ENCODE data around the gene PCYT1A.
"Not testable (repeated sequence)": the region's sequence is repeated elsewhere in the genome, so short reads cannot be mapped to it uniquely, and the experiment has no call there.

Gene PCYT1A

DNA sequence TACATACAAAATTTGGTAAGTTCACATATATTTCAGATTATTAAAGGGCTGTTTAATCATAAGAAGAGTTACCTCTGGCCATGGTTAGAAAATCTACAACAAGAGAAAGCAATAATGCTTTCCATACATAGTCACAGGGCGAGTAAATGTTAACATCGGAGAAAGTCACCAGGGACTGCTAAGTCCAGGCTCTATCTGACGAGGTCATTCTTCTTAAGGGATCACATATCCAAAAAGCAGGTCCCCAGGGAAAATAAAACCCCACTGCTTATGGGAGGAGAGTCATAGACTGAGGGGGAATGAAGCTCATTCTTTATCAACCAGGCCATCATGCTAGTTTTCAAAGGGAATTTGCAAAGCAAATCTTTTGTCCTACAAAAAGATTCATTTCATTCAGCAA is 3.1 kb downstream of the PCYT1A start:
- no peak for DNase-seq

DNA sequence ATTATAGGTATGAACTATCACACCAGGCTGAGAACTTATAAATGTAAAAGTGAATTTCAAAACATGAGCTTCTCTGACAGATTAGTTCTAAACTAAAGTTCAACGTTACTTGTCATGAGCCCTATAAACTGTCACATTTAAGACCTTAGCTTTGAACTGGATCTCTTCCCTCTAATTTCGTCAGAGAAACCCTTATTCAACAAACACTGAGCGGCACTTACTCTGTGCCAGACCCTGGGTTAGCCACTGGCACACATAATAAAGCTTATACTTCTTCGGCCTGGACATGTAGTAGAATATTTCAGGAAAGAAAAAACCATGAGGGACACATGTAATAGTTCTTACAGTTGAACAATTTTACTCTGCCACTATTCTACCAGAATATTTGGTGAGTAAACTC is 5.6 kb downstream of the PCYT1A start:
- DNase-seq, result no peak

DNA sequence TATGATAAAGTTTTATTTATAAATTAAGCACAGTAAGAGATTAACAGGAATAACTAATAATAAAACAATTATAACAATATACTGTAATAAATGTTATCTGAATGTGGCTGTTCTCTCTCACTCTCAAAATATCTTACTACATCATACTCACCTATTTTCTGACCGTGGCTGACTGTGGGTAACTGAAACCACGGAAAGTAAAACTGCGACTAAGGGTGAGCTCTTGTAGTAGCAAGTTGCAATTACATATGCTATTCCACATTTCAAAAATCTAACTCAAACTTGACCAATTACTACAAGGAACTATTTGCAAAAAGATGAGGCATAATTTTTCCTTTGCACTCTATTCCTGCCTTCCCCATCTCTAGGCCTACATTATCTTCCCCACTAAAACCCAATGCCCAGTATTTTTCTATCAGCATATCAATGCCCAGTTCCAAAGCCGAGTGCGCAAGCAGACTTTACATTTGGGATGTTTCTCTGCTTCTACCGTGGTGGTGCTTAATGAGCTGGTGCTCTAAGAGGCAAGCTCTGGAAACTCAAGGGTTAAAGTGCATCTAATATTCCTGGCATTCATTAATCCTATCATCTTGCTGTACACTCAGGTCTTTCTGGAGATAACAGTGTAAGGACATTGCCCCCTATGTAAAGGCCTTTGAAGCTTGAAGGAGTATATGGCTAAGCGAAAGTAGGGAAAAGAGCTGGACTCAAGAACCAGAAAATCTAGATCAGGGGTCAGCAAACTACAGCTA is 6.7 kb downstream of the PCYT1A start:
- no peak for DNase-seq

DNA sequence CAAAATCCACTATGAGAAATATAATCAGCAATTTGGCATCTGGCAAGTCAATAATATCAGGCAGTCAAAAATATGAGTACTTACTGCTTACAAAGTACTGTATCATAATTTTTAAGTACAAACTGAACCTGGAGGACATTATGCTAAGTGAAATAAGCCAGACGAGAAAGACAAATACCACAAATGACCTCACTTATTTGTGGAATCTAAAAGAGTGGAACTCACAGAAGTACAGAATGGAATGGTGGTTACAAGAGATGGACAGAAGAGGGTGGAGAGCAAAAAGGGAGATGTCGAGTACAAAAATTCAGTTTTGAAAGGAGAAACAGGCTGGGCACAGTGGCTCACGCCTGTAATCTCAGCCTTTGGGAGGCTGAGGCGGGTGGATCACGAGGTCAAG is 12.4 kb downstream of the PCYT1A start:
- no peak for DNase-seq

DNA sequence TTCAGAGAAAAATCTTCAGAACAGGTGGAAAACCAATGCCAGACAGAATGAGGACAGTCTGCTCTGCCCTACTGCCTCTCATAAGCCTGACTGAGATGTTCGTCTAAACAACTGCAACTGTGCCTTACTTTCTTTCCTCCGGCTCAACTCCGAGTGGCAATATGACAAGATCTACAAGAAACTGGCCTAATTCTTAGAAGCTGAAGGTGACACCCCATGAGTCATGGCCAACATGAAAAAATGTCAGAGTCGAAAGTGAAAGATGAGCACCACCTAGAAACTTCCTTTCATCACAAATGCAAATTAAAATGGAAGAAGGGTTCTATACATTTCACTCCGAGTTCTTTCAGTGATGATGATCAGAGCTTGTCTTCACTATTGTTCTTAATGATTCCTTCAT is 12.9 kb downstream of the PCYT1A start:
- no peak for DNase-seq

DNA sequence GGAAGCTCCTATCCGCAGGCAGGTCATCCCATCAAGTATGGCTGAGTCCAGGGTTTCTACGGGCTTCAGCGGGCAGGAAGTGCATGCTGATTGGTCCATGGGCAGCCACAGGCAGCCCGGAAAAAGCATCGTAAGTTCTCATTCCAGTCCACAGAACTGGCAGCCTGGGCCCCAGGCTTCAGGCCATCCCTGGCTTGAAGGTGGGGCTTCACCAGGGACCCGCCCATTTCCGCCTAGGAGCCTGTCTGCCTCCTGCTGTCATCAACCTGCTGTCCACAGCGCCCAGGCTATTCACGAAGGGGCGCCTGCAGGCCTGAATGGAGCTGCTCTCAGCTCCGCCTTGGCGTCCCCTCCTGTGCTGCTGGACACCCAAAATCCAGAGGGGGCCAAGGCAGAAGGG is 13.9 kb downstream of the PCYT1A start:
- no peak for DNase-seq

DNA sequence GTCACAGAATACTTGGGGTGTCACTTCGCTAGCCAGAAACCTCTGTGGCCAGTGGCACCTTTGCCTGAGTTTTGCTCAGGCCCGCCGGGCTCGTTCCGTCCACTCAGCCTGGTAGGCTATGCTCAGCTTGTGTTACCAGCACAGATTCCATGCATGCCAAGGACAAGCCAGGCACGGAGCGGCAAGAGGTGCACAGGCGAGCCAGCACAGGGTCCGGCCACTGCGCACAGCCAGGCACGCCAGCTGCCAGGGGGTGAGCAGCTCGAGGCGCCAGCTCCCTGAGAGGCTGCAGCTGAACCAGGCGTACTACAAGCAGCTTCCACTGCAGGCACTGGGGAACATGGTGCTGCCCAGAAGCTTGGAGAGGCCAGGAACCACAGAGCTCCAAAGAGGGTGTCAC is 14.7 kb downstream of the PCYT1A start:
- no peak for DNase-seq

DNA sequence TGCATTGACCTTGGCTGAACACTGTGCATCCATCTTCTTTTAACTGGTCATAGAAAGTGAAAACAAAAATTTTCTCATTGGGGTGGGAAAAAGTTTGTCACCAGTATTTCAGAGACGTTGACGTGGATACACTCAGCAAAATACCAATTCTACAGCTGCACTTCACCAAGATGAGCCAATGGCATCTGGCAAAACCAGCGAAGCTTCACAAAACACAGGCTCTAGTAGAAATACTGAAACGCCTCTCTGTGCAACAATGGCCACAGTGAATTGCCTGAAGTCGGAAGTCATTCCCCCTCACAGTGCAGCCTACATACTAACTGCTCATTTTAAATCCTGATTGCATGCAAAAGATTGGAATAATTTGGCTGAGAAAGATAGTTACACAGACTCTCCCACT is 17.0 kb downstream of the PCYT1A start:
- no peak for DNase-seq

DNA sequence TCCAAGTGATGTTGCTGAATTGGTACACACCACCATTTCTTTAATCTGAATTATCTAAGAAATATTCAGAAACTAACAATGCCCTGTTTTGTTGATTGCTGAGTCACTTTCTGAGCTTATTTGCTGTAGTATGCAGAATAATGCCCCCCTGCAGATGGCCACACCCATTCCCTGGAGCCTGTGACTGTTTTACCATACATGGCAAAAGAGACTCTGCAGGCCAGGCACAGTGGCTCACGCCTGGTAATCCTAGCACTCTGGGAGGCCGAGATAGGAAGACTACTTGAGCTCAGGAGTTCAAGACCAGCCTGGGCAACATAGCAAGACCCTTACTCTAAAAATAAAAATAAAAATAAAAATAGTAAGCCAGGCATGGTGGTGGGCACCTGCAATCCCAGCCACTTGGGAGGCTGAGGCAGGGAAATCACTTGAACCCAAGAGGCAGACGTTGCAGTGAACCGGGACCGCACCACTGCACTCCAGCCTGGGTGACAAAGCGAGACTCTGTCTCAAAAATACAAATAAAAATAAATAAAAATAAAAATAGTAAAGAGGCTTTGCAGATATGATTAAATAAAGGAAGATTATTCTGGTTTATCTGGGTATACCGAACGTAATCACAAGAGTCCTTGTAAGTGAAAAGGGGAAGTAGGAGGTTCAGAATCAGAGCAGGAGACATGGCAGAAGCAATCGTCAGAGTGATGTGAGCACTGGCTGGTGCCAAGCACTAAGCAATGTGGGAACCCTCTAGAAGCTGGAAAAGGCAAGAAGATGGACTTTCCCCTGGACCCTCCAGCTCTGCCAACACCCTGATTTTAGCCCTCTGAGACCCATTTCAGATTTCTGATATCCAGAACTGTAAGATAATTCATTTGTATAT is 19.0 kb downstream of the PCYT1A start:
- DNase-seq, result no peak

DNA sequence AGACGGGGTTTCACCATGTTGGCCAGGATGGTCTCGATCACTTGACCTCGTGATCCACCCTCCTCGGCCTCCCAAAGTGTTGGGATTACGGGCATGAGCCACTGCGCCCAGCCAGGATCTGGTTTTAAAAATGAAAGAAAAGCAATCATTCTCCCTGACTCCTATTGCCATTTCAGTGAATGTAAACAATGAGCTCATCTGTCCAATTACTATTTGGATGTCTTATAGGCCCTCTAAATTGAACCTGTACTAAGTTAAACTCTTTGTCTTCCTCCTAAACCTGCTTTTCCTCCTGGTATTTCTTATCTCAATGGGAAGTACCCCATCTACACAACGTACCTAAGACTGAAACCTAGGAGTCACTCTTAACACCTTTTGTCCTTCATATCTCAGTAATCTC is 23.7 kb downstream of the PCYT1A start:
- DNase-seq, result no peak

DNA sequence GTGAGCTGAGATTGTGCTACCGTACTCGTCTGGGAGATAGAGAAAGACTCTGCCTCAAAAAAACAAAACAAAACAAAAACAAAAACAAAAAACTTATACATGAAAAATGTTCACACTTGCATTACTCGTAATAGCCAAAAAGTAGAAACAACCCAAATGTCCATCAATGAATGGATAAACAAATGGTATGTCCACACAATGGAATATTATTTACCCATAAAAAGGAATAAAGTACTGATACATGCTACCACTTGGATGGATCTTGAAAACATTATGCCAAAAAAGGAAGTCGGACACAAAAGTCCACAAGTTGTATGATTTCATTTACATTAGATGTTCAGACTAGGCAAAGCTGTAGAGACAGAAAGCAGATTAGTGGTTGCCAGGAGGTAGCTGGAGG is 26.7 kb downstream of the PCYT1A start:
- no peak for DNase-seq

DNA sequence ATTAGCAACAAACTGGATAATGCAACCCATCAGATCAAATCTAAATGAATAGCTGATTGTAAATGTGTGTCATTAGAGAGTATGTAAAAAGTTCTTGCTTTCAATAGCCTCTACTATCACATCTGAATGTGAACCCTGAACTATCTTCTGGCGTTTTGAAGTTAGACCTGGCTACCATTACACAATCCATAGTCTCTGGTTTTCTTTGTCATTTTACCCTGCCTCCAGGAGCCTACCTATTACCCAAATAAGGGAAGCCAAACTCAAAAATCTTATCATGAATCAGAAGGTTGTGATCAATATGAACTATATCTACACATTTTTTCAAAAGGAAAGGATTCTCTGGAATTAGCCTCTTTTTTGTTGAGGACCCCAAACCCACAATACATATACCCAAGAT is 31.8 kb downstream of the PCYT1A start:
- no peak for DNase-seq

DNA sequence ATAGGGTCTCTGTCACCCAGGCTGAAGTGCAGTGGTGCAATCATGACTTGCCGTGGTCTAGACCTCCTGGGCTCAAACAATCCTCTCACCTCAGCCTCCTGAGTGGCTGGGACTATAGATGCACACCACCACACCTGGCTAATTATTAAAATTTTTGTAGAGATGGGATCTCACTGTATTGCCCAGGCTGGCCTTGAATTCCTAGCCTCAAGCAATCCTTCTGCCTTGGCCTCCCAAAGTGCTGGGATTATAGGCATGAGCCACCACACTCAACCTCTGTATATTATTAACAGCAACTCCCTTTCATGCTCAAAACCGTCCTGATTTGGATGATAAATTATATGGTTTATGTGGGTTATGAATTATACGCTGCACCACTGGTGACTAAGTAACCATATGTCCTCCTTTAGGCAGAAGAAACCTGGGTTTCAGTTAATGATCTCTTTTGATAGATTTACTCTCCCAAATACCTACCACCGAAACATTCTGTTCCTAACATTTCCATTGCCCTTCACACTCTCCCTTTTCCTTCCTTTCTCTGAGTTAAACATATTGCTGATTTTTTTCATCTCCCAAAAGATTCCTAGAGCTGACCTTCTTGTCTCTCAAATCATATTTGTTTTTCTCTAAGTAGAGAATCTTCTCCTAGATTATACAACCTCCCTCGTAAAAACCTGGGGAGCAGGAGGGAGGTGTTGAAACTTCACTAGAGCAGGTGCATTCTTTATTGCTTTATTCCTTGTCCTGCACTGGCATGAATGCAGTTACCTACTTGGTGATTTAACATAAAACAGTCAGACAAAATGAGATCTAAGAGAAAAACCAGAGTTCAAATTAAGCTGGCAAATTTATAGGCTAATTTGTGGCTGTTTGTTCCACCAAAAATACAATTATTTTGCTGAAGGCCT is 32.9 kb downstream of the PCYT1A start:
- no peak for DNase-seq

DNA sequence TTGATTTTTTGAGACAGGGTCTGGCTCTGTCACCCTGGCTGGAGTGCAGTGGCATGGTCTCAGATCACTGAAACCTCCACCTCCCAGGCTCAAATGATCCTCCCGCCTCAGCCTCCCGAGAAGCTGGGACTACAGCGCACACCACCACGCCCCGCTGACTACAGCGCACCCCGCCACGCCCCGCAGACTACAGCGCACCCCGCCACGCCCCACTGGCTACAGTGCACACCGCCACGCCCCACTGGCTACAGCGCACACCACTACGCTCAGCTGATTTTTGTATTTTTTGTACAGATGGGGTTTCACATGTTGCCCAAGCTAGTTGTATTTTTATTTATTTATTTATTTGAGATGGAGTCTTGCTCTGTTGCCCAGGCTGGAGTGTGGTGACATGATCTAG is 35.6 kb downstream of the PCYT1A start:
- DNase-seq, result no peak

DNA sequence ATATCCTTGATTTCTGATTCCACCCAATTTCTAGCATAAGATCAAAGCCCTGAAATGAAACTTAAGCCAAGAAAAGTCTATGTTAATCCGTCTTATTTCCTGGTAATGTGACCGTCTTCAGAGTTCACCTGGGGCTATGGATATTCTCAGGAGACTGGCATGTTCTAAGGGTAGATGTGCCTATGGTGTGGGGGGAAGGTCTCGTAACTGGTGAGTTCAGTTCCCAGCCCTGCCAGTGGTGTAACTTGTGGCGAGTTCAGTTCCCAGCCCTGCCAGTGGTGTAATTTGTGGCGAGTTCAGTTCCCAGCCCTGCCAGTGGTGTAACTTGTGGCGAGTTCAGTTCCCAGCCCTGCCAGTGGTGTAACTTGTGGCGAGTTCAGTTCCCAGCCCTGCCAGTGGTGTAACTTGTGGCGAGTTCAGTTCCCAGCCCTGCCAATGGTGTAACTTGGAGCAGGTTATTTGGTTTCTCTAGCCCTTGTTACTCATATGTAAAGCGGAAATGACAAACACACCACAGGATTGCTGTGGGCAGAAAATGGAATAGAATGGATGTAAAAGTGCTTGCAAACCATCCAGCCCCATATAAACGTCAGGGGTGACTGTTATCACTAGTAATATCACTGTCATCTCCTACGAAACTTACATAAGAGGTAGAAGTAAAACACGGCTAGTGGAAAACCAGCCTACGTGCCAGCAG is 40.8 kb downstream of the PCYT1A start:
- no peak for DNase-seq

DNA sequence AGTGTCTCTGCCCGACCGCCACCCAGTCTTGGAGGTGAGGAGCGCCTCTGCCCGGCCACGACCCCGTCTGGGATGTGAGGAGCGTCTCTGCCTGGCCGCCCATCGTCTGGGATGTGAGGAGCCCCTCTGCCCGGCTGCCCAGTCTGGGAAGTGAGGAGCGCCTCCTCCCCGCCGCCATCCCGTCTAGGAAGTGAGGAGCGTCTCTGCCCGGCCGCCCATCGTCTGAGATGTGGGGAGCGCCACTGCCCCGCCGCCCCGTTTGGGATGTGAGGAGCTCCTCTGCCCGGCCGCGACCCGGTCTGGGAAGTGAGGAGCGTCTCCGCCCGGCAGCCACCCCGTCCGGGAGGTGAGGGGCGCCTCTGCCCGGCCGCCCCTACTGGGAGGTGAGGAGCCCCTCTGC is 43.4 kb downstream of the PCYT1A start:
- DNase-seq, result not testable (repeated sequence)

DNA sequence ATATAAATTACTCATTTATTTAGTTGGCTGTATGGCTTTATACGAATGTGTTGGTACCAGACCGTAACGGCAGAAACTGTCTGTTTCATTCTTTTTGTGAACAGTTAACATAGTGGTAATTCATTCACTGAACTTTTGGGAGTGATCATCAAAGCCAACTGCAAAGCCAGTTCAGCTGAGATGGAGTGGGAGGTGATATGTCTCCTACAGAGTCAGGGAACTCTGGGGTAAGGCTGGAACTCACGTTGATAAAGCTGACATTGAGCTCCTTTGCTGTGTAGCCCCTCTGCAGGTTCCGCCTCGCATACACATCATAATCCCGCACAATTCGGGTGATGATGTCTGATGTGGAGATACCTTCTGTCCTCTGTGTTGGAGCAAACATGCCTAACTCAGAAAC is 45.8 kb downstream of the PCYT1A start:
- DNase-seq, result no peak

DNA sequence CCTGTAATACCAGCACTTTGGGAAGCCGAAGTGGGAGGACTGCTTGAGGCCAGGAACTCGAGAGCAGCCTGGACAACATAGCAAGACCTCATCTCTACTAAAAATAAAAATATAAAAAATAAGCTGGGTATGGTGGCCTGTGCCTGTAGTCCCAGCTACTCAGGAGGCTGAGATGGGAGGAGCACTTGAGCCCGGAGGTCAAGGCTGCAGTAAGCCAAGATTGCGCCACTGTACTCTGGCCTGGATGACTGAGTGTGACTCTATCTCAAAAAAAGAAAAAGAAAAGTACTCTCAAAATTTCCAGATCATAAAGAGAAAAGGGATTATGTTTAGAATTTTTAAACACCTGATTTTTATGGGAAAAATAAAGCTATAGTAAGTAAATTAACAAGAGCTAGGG is 47.1 kb downstream of the PCYT1A start:
- DNase-seq, result no peak

DNA sequence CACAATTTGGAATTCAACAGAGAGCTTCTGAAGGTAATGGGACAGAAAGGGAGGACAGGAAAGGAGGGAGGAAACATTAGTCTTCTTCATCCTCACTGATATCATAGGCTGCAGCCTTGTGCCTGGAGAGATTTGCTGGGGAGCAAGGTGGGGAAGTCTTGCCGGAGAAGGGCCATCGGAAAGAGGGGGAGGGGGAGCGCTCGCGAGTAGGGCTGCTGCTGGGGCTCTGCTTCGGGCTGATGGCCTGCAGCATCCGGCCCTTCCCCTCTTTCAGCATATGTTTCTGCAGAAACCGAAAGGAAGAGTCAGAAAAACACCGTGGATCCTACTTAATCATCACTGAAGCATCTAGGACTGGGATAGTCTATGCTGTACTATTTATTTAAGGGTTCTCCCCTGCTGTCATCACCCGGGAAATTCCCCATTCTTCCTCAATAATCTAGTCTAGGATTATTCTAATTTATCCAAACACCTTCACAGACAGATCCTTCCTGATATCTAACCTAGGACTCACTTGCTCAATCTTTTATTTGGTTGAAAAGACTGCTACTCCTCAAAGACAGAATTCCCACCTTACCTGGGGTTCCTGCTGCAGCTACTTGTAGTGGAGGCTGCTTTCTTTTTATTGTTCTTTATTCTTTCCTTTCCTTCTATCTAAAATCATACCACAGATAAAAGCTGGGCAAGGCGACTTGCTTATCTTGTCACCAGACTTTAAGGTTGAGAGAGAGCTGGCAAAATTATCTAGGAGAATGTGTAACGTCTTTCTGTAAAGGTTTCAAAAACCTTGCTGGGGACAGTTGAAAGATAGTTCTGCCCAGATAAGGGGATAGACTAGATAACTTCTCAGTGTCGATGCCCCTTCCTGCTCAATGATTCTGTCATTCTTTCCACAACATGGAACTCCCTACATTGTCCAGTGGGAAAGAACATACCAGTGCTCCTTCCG is 48.6 kb downstream of the PCYT1A start:
- DNase-seq, result no peak

DNA sequence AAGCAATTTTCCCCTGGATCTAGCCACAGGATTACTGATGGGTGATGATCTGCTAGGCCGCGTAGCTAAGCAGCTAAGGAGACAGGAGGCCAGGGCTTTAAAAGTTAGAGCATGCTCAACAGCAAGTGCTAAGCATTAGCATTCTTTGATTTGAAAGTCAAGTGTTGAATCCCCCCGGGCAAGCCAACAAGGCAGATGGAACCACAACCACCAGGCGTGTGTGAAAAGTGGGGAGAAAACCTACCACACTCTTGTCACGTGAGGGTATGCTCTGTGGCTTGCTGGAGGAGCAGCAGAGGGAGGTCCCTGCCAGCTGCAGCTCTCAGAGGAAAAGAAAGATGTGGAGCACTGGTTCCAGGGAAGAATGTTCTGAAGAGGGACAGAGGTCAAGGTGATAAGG is 50.3 kb downstream of the PCYT1A start:
- no peak for DNase-seq

DNA sequence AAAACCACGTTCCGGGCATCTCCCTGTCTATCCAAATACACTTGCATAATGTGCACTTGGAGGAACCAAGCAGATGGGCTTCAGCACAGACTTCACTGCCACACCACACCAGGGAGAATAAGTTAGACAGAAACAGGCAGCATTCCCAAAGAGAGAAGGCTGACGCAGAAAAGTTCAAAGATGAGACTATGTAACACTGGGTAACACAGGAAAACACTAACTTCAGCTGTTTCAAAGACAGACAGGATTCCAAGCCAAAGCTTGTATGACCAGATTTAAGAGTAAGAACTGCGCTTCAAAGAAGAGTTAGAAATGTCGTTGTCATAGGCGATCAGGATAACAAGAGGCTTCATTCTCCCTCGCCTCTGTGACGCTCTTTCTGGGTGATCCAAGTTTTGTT is 51.3 kb downstream of the PCYT1A start:
- DNase-seq, result no peak
